Skeletal muscle cell (primary cell): ENCODE data around the gene CFAP210.
"Not testable (repeated sequence)": the region's sequence is repeated elsewhere in the genome, so short reads cannot be mapped to it uniquely, and the experiment has no call there.

Experiments used
- DNase-seq: peaks from one replicate; pipeline ENCODE4 v3.0.0-alpha.2; 2010; ENCODE audit warnings: low read depth
- H3K4me3 ChIP-seq: 2 replicates; pipeline ENCODE4 v1.5.1; 2011; ENCODE audit warnings: low read depth, mild to moderate bottlenecking, control low read depth, low read length, moderate library complexity

CFAP210 gene

GRCh38 chr2:169715379-169716237, 21.4 kb upstream of the CFAP210 start:
- no peak overlapping the region for H3K4me3 ChIP-seq
- DNase-seq, result no peak

DNA sequence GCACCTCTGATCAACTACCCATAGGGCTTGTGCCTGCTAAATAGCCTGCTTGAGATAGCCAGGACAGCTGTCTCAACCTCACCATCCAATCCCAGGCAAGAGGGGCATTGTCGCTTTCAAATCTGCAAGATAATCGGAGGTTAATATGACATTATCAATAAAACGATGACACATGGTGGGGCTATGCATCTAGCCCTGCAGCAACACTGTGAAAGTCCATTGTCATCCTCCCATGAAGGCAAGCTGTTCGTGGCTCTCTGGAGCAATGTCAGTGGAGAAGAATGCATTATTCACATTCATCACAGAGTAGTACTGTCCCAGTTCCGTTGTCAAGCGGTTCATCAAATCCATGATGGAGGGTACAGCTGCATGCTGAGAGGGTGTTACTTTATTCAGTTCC, 20.5 kb upstream of the CFAP210 start:
- no peak for DNase-seq
- no peak overlapping the region for H3K4me3 ChIP-seq

- no peak overlapping the region for H3K4me3 ChIP-seq
- DNase-seq, result no peak
These were observed 19.1 kb upstream of the CFAP210 start for GRCh38 chr2:169713331-169713730.

- H3K4me3 ChIP-seq, result no peak overlapping the region
- DNase-seq, result no peak
These were observed 18.6 kb upstream of the CFAP210 start for GRCh38 chr2:169712791-169713227.

DNA sequence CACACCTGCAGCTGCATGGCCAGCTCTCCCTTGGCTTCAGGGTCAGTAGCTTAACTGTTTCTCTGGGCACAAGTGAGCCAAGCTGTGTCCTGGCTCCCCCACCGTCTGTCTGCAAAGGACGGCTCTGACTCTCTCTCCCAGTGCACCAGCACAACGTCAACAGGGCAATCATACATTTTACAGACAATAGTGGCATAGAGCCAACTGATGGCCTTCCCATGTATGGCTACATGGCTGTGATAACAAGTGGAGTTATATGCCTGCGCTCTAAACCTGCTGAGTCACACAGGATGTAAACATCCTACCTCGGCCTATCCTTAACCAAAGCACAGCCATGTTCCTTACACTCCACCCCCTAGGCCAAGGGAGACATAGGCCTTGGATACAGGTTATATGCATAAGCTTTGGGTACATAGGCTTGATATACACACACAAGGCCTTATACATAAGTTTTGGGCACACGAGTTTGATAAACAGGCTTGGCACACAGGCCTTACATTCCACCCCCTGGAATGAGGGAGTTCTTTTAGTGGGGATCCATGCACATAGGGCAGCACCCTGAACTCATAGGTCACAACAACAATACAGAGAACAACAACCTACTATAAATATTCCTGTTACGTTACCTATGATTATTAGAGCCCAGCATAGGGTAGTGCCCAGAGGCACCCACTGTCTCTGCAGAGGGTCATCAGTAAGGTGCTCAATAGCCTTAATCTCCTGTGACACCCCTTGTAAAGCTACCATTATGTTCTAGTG, 17.7 kb upstream of the CFAP210 start:
- no peak for DNase-seq

DNA sequence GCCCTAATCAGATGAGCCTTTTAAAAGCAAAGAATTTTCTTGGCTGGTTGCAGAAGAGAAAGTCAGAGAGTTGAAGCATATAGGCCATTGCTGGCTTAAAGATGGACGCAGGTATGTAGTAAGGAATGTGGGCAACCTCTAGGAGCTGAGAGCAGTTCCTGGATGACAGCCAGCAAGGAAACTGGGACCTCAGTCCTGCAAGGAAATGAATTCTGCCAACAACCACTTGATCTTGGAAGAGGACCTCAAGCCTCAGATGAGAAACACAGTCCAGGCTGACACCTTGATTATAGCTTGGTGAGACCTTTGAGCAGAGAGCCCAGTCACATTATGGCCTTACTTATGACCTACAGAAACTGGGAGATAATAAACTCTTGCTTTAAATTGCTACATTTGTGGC, 15.8 kb upstream of the CFAP210 start:
- H3K4me3 ChIP-seq, result no peak overlapping the region
- DNase-seq, result no peak

More for the DNA sequence above, 17.7 kb upstream of the CFAP210 start:
- H3K4me3 ChIP-seq, result no peak overlapping the region

DNA sequence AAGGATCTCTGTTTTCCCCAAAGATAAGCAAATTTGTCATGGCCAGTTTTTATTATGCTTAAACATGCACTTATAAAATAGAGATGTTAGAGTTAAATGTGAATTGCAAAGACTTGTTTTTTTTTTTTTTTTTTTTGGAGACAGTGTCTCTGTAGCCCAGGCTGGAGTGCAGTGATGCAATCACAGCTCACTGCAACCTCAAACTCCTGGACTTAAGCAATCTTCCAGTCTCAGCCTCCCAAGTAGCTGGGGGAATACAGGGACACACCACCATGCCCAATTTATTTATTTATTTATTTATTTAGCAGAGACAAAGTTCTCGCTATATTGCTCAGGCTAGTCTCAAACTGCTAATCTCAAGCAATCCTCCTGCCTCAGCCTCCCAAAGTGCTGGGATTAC, 15.1 kb upstream of the CFAP210 start:
- DNase-seq, result no peak
- no peak overlapping the region for H3K4me3 ChIP-seq

- no peak for DNase-seq
These were observed 13.4 kb upstream of the CFAP210 start for GRCh38 chr2:169707626-169708025.

DNA sequence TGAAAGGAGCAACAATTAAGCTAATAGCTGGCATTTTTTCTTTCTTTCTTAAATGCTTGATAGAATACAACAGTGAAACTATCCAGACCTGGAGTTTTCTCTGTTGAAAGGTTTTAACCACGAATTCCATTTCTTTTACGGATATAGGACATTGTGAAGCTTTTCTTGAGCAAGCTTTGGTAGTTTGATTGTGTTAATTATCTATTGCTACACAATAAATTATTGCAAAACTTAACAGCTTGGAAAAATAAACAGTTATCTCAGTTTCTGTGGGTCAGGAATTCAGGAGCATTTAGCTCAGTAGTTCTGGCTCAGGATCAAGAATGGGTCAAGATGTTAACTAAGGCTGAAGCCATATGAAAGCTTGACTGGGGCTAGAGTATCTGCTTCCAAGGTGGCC, 11.7 kb upstream of the CFAP210 start:
- no peak overlapping the region for H3K4me3 ChIP-seq
- DNase-seq, result no peak

More at GRCh38 chr2:169707626-169708025, 13.4 kb upstream of the CFAP210 start:
- no peak overlapping the region for H3K4me3 ChIP-seq

- no peak overlapping the region for H3K4me3 ChIP-seq
- no peak for DNase-seq
These were observed 10.0 kb upstream of the CFAP210 start for GRCh38 chr2:169704160-169704708.

GRCh38 chr2:169702996-169703395, 8.8 kb upstream of the CFAP210 start:
- no peak overlapping the region for H3K4me3 ChIP-seq
- no peak for DNase-seq

DNA sequence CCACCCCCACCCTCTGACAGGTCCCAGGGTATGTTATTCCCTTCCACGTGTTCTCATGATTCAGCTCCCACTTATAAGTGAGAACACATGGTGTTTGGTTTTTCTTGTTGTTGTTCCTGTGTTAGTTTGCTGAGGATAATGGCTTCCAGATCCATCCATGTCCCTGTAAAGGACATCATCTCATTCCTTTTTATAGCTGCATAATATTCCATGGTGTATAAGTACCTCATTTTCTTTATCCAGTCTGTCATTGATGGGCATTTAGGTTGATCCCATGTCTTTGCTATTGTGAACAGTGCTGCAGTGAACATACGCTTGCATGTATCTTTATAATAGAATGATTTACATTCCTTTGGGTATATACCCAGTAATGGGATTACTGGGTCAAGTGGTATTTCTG, 5.0 kb upstream of the CFAP210 start:
- not testable (repeated sequence) for H3K4me3 ChIP-seq, DNase-seq

DNA sequence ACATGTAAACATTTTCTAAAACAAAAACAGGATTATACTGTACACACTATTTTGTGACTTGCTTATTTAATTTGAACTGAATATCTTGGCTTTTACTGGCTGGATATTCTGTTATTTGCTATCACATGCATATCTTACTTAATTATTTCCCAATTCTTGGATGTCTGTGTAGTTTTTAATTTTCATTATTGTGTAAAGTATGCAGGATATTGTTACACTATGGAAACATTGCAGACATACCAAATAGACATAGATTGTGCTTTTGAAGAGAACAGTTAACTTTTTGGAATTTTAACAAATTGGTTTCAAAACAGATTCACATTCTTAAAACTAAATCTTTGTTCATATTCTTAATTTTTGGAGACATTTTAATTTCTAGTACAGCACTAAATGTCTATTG, 2.2 kb upstream of the CFAP210 start:
- H3K4me3 ChIP-seq, result no peak overlapping the region
- DNase-seq, result no peak

DNA sequence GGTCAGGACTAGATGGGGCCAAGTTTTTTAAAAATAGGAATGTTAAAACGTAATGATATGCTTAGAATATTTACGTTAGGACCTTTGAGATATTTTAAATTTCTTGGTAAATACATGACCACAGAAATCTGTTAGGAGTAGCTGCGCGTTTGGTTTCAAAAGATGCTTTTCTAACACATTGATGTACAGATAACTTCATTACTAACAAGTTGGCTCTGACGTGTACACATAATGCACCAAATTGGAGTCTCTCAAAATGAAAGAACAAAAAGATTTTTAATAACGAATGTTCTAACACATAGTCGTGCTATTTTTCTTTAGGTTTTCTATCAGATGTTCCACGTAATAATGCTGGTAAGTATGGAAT, 672 bp upstream of the CFAP210 start:
- no peak for DNase-seq
- peak overlapping the region; percentile 92 for H3K4me3 ChIP-seq

DNA sequence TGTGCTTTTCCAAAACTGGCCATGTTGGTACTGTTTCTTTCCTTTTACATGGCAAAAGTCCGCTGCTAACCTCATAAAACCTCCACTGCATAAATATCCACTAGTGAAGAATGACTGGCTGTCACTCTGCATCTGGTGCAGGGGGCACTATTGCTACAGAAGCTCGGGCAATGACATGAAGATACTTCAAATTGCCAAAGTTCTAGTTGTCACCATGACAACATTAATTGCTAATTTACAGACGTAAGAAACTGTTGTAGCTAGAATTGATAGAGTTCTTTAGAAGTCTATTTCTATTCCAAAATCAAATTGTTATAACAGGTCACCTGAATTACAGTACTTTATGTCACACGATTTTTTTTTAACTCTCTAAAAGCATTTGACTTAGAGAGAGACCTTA, 845 bp downstream of the CFAP210 start:
- DNase-seq, result no peak
- H3K4me3 ChIP-seq, result no peak overlapping the region

- H3K4me3 ChIP-seq, result no peak overlapping the region
- no peak for DNase-seq
These were observed 1.5 kb downstream of the CFAP210 start for GRCh38 chr2:169692718-169693117.

GRCh38 chr2:169690958-169691357, 3.2 kb downstream of the CFAP210 start:
- H3K4me3 ChIP-seq, result no peak overlapping the region
- no peak for DNase-seq

GRCh38 chr2:169687943-169688342, 6.3 kb downstream of the CFAP210 start:
- DNase-seq, result not testable (repeated sequence)

GRCh38 chr2:169686825-169687224, 7.4 kb downstream of the CFAP210 start:
- H3K4me3 ChIP-seq, DNase-seq: not testable (repeated sequence)

More at GRCh38 chr2:169687943-169688342, 6.3 kb downstream of the CFAP210 start:
- H3K4me3 ChIP-seq, result not testable (repeated sequence)

- not testable (repeated sequence) for H3K4me3 ChIP-seq, DNase-seq
These were observed 9.5 kb downstream of the CFAP210 start for GRCh38 chr2:169684712-169685111.
